Neural progenitor cell (in vitro differentiated cells): ENCODE data around the gene CPNE2. TPM values are rescaled to one million over a fixed set of nuclear protein-coding genes. Genes with fewer than 3 reads are reported as not detected.
"Not testable (repeated sequence)": the region's sequence is repeated elsewhere in the genome, so short reads cannot be mapped to it uniquely, and the experiment has no call there.

Source experiments
- DNase-seq: peaks from one replicate; pipeline ENCODE4 v3.0.0-alpha.2; 2016; ENCODE audit warnings: low spot score
- H2AFZ ChIP-seq: fragments of 200-600 bp; sonication (generic); replicated peaks from 2 replicates; pipeline ENCODE4 v1.6.1; 2016; ENCODE audit warnings: antibody characterized with exemption
- H3F3A ChIP-seq: fragments of 200-600 bp; sonication (generic); 2 replicates; pipeline ENCODE4 v1.6.1; 2016; ENCODE audit warnings: antibody characterized with exemption, low read depth
- H3K27ac ChIP-seq: fragments of 200-600 bp; sonication (generic); 2 replicates; pipeline ENCODE4 v1.5.1; 2016; ENCODE audit warnings: mild to moderate bottlenecking
- H3K27me3 ChIP-seq: fragments of 200-600 bp; sonication (generic); 2 replicates; pipeline ENCODE4 v1.6.1; 2016; ENCODE audit warnings: mild to moderate bottlenecking, moderate library complexity
- H3K36me3 ChIP-seq: fragments of 200-600 bp; sonication (generic); 2 replicates; pipeline ENCODE4 v1.5.1; 2016
- H3K4me1 ChIP-seq: fragments of 200-600 bp; sonication (generic); 2 replicates; pipeline ENCODE4 v1.6.1; 2016; ENCODE audit warnings: mixed run types
- H3K4me2 ChIP-seq: fragments of 200-600 bp; sonication (generic); 2 replicates; pipeline ENCODE4 v1.6.1; 2016
- H3K4me3 ChIP-seq: fragments of 200-600 bp; sonication (generic); 2 replicates; pipeline ENCODE4 v1.5.1; 2016
- H3K79me2 ChIP-seq: fragments of 200-600 bp; sonication (generic); 2 replicates; pipeline ENCODE4 v1.6.1; 2016; ENCODE audit warnings: low read depth
- H3K9ac ChIP-seq: fragments of 200-600 bp; sonication (generic); 2 replicates; pipeline ENCODE4 v1.6.1; 2016
- H3K9me3 ChIP-seq: fragments of 200-600 bp; sonication (generic); 2 replicates; pipeline ENCODE4 v1.5.1; 2016; ENCODE audit warnings: low read depth
- H4K20me1 ChIP-seq: fragments of 200-600 bp; sonication (generic); 2 replicates; pipeline ENCODE4 v1.6.1; 2016; ENCODE audit warnings: low read depth
- H3K27ac Mint-ChIP-seq: 3 replicates; pipeline ENCODE4 v1.8.0; 2021; ENCODE audit warnings: mixed read lengths
- H3K27me3 Mint-ChIP-seq: 2 replicates; pipeline ENCODE4 v1.8.0; 2022; ENCODE audit warnings: low read depth, mild to moderate bottlenecking, inconsistent platforms, moderate library complexity, mixed read lengths; ENCODE audit not compliant: insufficient read depth
- H3K36me3 Mint-ChIP-seq: 3 replicates; pipeline ENCODE4 v1.8.0; 2021; ENCODE audit warnings: mixed read lengths
- H3K4me1 Mint-ChIP-seq: 3 replicates; pipeline ENCODE4 v1.8.0; 2021; ENCODE audit warnings: mixed read lengths
- H3K4me3 Mint-ChIP-seq: 3 replicates; pipeline ENCODE4 v1.8.0; 2021; ENCODE audit warnings: mild to moderate bottlenecking, moderate library complexity, mixed read lengths
- H3K9me3 Mint-ChIP-seq: 3 replicates; pipeline ENCODE4 v1.8.0; 2020; ENCODE audit warnings: mixed read lengths
- EZH2 ChIP-seq: fragments of 200-600 bp; sonication (generic); IDR thresholded peaks from 2 replicates; pipeline ENCODE4 v1.6.1; 2017; ENCODE audit warnings: antibody characterized with exemption, mild to moderate bottlenecking, moderate library complexity
- EZH2phosphoT487 ChIP-seq: fragments of 200-600 bp; sonication (generic); IDR thresholded peaks from 2 replicates; pipeline ENCODE4 v1.6.1; 2017; ENCODE audit warnings: antibody characterized with exemption
- total RNA-seq: library from RNA; depleted of rRNA; stranded (reverse); fragments of >200 nt; gene quantifications from 2 replicates; pipeline ENCODE4 v1.2.3, GENCODE V29; 2015; ENCODE audit warnings: low replicate concordance
- TF ChIP-seq, protein P1 (sequence below): fragments of 200-600 bp; sonication (generic); IDR thresholded peaks from 2 replicates; pipeline ENCODE4 v1.5.1; 2017; ENCODE audit warnings: antibody characterized with exemption, mild to moderate bottlenecking

CPNE2 gene
- total RNA-seq, 1 donor from 2014 or later = 19.8 TPM

DNA sequence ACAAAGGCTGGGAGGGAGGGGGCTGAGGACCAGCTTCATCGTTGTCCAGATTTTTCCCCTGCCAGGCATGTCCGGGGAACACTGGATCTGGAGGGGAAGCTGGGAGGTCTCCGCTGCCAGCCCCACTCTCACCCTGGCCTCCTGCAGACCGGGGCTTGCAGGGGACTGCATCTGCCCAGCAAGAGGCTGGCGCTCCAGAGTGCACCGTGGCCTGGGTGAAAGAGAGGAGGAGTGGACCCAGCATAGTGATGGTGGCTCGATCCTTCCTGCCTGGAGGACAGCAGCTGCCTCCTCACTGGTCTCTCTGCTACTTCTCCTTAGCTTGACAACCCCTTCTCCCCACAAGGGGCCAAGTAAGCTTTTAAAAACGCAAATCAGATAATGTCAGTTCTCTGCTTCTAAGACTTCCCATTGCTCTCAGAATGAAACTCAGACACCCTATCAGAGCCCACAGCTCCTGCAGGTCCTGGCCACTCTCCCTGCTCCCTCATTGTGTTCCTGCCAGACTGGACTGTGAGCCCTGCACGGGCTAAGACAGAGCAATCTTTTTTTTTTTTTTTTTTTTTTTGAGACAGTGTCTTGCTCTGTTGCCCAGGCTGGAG lies 15.0 kb downstream of the CPNE2 start:
- H3K4me3 ChIP-seq = no peak overlapping the region
- no peak overlapping the region for H2AFZ ChIP-seq
- H3K9ac ChIP-seq = no peak overlapping the region
- Mint-ChIP-seq H3K36me3 (no peaks in the 10 kb centered on the region), H3K27me3 (peaks cover 2% of the 10 kb centered on the region), H3K9me3 (no peaks in the 10 kb centered on the region), H3K4me1 (peaks cover 48% of the 10 kb centered on the region), H3K27ac (no peak overlapping the region), H3K4me3 (no peak overlapping the region)
- H3K79me2 ChIP-seq = no peaks in the 10 kb centered on the region
- no peaks in the 10 kb centered on the region for H3K36me3 ChIP-seq
- no peaks in the 10 kb centered on the region for H3K27me3 ChIP-seq
- DNase-seq = no peak
- no peaks in the 10 kb centered on the region for H3F3A ChIP-seq
- peaks cover 13% of the 10 kb centered on the region for H3K4me1 ChIP-seq
- no peaks in the 10 kb centered on the region for H4K20me1 ChIP-seq
- H3K27ac ChIP-seq = no peak overlapping the region
- TF ChIP-seq EZH2 (no peak), EZH2phosphoT487 (no peak)
- TF ChIP-seq, protein P1, sequence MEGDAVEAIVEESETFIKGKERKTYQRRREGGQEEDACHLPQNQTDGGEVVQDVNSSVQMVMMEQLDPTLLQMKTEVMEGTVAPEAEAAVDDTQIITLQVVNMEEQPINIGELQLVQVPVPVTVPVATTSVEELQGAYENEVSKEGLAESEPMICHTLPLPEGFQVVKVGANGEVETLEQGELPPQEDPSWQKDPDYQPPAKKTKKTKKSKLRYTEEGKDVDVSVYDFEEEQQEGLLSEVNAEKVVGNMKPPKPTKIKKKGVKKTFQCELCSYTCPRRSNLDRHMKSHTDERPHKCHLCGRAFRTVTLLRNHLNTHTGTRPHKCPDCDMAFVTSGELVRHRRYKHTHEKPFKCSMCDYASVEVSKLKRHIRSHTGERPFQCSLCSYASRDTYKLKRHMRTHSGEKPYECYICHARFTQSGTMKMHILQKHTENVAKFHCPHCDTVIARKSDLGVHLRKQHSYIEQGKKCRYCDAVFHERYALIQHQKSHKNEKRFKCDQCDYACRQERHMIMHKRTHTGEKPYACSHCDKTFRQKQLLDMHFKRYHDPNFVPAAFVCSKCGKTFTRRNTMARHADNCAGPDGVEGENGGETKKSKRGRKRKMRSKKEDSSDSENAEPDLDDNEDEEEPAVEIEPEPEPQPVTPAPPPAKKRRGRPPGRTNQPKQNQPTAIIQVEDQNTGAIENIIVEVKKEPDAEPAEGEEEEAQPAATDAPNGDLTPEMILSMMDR = no peak
- H3K9me3 ChIP-seq = no peaks in the 10 kb centered on the region
- no peak overlapping the region for H3K4me2 ChIP-seq

DNA sequence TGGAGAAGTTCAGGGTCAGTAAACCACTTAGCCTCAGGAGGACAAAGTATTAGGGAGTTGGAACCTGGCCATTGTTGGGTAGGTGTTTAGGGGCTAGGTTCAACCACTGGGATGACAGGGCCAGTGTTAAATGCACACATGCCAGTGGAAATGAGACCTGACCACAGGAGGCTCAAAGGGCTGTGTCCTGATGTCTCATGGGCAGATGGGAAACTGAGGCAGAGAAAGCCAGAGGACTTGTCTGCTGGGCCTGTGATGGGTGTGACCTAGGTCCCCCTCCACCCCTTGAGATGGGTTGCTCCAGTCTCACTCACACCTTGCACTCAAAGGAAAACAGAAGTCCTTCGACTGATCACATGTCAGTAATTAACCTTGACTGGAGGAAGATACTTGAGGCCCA lies 16.0 kb downstream of the CPNE2 start:
- TF ChIP-seq, protein P1 = no peak
- TF ChIP-seq EZH2 (no peak), EZH2phosphoT487 (no peak)
- Mint-ChIP-seq H3K36me3 (no peaks in the 10 kb centered on the region), H3K4me3 (no peak overlapping the region), H3K27ac (no peak overlapping the region), H3K27me3 (peaks cover 3% of the 10 kb centered on the region), H3K4me1 (peaks cover 50% of the 10 kb centered on the region), H3K9me3 (no peaks in the 10 kb centered on the region)
- H2AFZ ChIP-seq = no peak overlapping the region
- no peaks in the 10 kb centered on the region for H3K27me3 ChIP-seq
- H3K9ac ChIP-seq = no peak overlapping the region
- H4K20me1 ChIP-seq = no peaks in the 10 kb centered on the region
- no peak overlapping the region for H3K4me2 ChIP-seq
- no peaks in the 10 kb centered on the region for H3K36me3 ChIP-seq
- no peak for DNase-seq
- no peak overlapping the region for H3K4me3 ChIP-seq
- H3K4me1 ChIP-seq = peaks cover 9% of the 10 kb centered on the region
- no peaks in the 10 kb centered on the region for H3F3A ChIP-seq
- H3K9me3 ChIP-seq = no peaks in the 10 kb centered on the region
- H3K27ac ChIP-seq = no peak overlapping the region
- H3K79me2 ChIP-seq = no peaks in the 10 kb centered on the region

DNA sequence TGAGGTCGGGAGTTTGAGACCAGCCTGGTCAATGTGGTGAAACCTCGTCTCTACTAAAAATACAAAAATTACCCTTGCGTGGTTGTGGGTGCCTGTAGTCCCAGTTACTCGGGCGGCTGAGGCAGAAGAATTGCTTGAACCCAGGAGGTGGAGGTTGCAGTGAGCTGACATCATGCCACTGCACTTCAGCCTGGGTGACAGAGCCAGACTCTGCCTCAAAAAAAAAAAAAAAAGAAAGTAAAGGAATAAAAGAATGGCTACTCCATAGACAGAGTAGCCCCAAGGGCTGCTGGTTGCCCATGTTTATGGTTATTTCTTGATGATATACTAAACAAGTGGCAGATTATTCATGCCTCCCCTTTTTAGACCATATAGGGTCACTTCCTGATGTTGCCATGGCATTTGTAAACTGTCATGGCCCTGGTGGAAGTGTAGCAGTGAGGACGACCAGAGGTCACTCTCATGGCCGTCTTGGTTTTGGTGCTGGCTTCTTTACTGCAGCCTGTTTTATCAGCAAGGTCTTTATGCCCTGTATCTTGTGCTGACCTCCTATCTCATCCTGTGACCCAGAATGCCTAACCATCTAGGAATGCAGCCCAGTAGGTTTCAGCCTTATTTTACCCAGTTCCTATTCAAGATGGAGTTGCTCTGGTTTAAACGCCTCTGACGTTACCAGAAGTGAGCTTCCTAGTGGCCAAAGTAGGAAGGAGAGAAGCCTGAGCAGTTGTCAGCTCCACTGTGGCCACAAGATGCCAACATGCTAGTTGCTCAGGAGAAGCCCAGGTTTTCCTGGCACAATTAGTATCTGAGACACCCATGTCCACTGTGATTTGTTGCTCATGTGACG lies 17.1 kb downstream of the CPNE2 start:
- not testable (repeated sequence) for H3K9ac ChIP-seq, H3K9me3 ChIP-seq, H3K79me2 ChIP-seq, DNase-seq, H3K4me2 ChIP-seq, H3K4me3 ChIP-seq, H3K27ac ChIP-seq, H3K4me3 Mint-ChIP-seq, H3K36me3 ChIP-seq, H3F3A ChIP-seq, H2AFZ ChIP-seq, H3K27me3 Mint-ChIP-seq, H4K20me1 ChIP-seq, H3K27me3 ChIP-seq, H3K9me3 Mint-ChIP-seq, H3K4me1 ChIP-seq, H3K36me3 Mint-ChIP-seq
- Mint-ChIP-seq H3K4me1 (peaks cover 50% of the 10 kb centered on the region), H3K27ac (peak overlapping the region; percentile 21)

DNA sequence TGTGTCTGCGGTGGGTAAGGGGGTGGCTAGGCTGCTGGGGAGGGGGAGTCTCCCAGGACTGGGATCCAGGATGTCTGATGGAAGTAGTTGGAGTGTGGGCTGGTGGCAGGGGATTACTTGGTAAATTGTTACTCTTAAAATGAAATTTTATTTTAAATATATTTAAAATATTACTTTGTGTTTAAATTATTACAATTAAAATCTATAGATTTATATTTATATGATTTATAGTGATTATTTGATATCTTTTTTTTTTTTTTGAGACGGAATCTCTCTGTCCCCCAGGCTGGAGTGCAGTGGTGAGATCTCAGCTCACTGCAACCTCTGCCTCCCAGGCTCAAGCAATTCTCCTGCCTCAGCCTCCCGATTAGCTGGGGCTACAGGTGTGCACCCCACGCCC lies 18.6 kb downstream of the CPNE2 start:
- no peak overlapping the region for H3K27ac Mint-ChIP-seq

More for the DNA sequence above, 18.6 kb downstream of the CPNE2 start:
- H3K4me3 Mint-ChIP-seq = no peak overlapping the region
- no peak for DNase-seq
- H3K79me2 ChIP-seq = no peaks in the 10 kb centered on the region
- H3K9me3 Mint-ChIP-seq = no peaks in the 10 kb centered on the region
- TF ChIP-seq, protein P1 = no peak
- TF ChIP-seq EZH2 (no peak), EZH2phosphoT487 (no peak)
- no peaks in the 10 kb centered on the region for H3K9me3 ChIP-seq
- H3K9ac ChIP-seq = no peak overlapping the region
- H2AFZ ChIP-seq = no peak overlapping the region
- peaks cover 12% of the 10 kb centered on the region for H3F3A ChIP-seq
- no peaks in the 10 kb centered on the region for H3K36me3 ChIP-seq
- peaks cover 6% of the 10 kb centered on the region for H3K27me3 Mint-ChIP-seq
- no peaks in the 10 kb centered on the region for H4K20me1 ChIP-seq
- H3K4me1 ChIP-seq = peaks cover 18% of the 10 kb centered on the region
- H3K4me1 Mint-ChIP-seq = peaks cover 59% of the 10 kb centered on the region
- H3K4me3 ChIP-seq = no peak overlapping the region
- H3K27ac ChIP-seq = no peak overlapping the region
- H3K4me2 ChIP-seq = no peak overlapping the region
- H3K27me3 ChIP-seq = no peaks in the 10 kb centered on the region
- no peaks in the 10 kb centered on the region for H3K36me3 Mint-ChIP-seq
